ENCODE data around the gene PDLIM3. TPM values are rescaled to one million over a fixed set of nuclear protein-coding genes. Genes with fewer than 3 reads are reported as not detected.

The PDLIM3 gene
- polyA plus RNA-seq, 1 of the 3 experiments (the other 2 are of a cell fraction) = 0.08 TPM

GRCh38 chr4:185518069-185518468 lies 17.2 kb downstream of the PDLIM3 start:
- ChIA-PET POLR2A (no interaction called here), CTCF (interaction anchor here (1.1 to 2.0 kb wide), 3 partner anchors 10 to 520 kb away, joined by 4 to 5 read pairs (median 5); partner anchors contain the start of gene PDLIM3)
- Histone ChIP-seq H3K27ac (ENCODE audit: low read depth in 2 of 2, low read length in 1 of 2) (no peak overlapping the region), H3K27me3 (ENCODE audit: insufficient read depth) (no peaks in the 10 kb centered on the region), H2AFZ (ENCODE audit: low read depth) (no peak overlapping the region), H3K4me3 (ENCODE audit: low read depth in 2 of 2, low read length in 1 of 2) (no peak overlapping the region), H3K36me3 (replicated peaks in 1 of 2; ENCODE audit: control insufficient read depth in 1 of 2, insufficient read depth in 2 of 2, low read length in 1 of 2) (no peaks in the 10 kb centered on the region), H3K4me2 (no peak overlapping the region), H3K9ac (no peak overlapping the region), H3K9me3 (no peaks in the 10 kb centered on the region), H3K4me1 (ENCODE audit: control insufficient read depth in 1 of 2, insufficient read depth in 2 of 2, low read depth in 1 of 2, low read length in 1 of 2) (no peaks in the 10 kb centered on the region), H3K79me2 (ENCODE audit: insufficient read depth) (no peaks in the 10 kb centered on the region; the same call in 1 of the 2 replicates), H4K20me1 (ENCODE audit: insufficient read depth) (no peaks in the 10 kb centered on the region), H3F3A (replicated peaks; ENCODE audit: insufficient read depth) (no peaks in the 10 kb centered on the region), H3K9me2 (no peaks in the 10 kb centered on the region)
- DNase-seq = no peak
- TF ChIP-seq FOXM1 (IDR thresholded peaks at IDR 0.05; ENCODE audit: low read depth) = no peak
- TF ChIP-seq REST (IDR thresholded peaks at IDR 0.05; ENCODE audit: low read depth, low read length) = peak; percentile 74

- H3K4me1 ChIP-seq (ENCODE audit: control insufficient read depth in 1 of 2, insufficient read depth in 2 of 2, low read depth in 1 of 2, low read length in 1 of 2) = no peaks in the 10 kb centered on the region
- no peaks in the 10 kb centered on the region for H3F3A ChIP-seq (replicated peaks; ENCODE audit: insufficient read depth)
- no peak overlapping the region for H2AFZ ChIP-seq (ENCODE audit: low read depth)
- no peaks in the 10 kb centered on the region for H3K27me3 ChIP-seq (ENCODE audit: insufficient read depth)
- no peak overlapping the region for H3K4me2 ChIP-seq
- no peaks in the 10 kb centered on the region for H3K9me3 ChIP-seq
- no peaks in the 10 kb centered on the region for H4K20me1 ChIP-seq (ENCODE audit: insufficient read depth)
- DNase-seq = no peak
- 37% methylated on average over 4 of the region's 4 CpGs for WGBS (ENCODE audit: low lambda C conversion rate)
- TF ChIP-seq YY1 (IDR thresholded peaks at IDR 0.05; ENCODE audit: low read depth) (no peak), USF2 (IDR thresholded peaks at IDR 0.05; ENCODE audit: borderline replicate concordance, low read depth, low read length) (no peak), JUND (IDR thresholded peaks at IDR 0.05) (no peak), NFIC (IDR thresholded peaks at IDR 0.05; ENCODE audit: borderline replicate concordance) (no peak), GATA2 (CRISPR knock-in tag; IDR thresholded peaks at IDR 0.05) (no peak), FOXM1 (IDR thresholded peaks at IDR 0.05; ENCODE audit: low read depth) (no peak), TAF1 (IDR thresholded peaks at IDR 0.05; ENCODE audit: borderline replicate concordance, low read depth, low read length) (no peak), EZH2phosphoT487 (IDR thresholded peaks at IDR 0.05; ENCODE audit: borderline replicate concordance, low read depth) (no peak), RAD21 (IDR thresholded peaks at IDR 0.05; ENCODE audit: low read length) (no peak), ELF1 (IDR thresholded peaks at IDR 0.05) (no peak), TCF12 (IDR thresholded peaks at IDR 0.05) (no peak), FOSL2 (IDR thresholded peaks at IDR 0.05; ENCODE audit: borderline replicate concordance, low read depth) (no peak), MEF2A (IDR thresholded peaks at IDR 0.05; ENCODE audit: borderline replicate concordance, low read depth) (no peak), SMC3 (IDR thresholded peaks at IDR 0.05; ENCODE audit: low read depth, low read length) (no peak), POLR2AphosphoS5 (IDR thresholded peaks at IDR 0.05; ENCODE audit: low read depth, low read length) (no peak), RXRA (IDR thresholded peaks at IDR 0.05; ENCODE audit: borderline replicate concordance, low read depth) (no peak), SIN3A (IDR thresholded peaks at IDR 0.05; ENCODE audit: borderline replicate concordance, low read depth, low read length) (no peak)
- no peaks in the 10 kb centered on the region for H3K36me3 ChIP-seq (replicated peaks in 1 of 2; ENCODE audit: control insufficient read depth in 1 of 2, insufficient read depth in 2 of 2, low read length in 1 of 2)
- no peak overlapping the region for H3K9ac ChIP-seq
- no peak overlapping the region for H3K27ac ChIP-seq (ENCODE audit: low read depth in 2 of 2, low read length in 1 of 2)
- ChIA-PET CTCF (interaction anchor here (1.5 to 1.6 kb wide), 2 partner anchors 27 to 82 kb away, joined by 4 read pairs; no protein-coding TSS in a partner anchor), POLR2A (no interaction called here)
- H3K4me3 ChIP-seq (ENCODE audit: low read depth in 2 of 2, low read length in 1 of 2) = no peak overlapping the region
- H3K79me2 ChIP-seq (ENCODE audit: insufficient read depth) = no peaks in the 10 kb centered on the region; the same call in 1 of the 2 replicates
- no peaks in the 10 kb centered on the region for H3K9me2 ChIP-seq
Observed at GRCh38 chr4:185515248-185515647, 20.1 kb downstream of the PDLIM3 start.
